Hematopoietic multipotent progenitor cell treated with erythropoietin and hydrocortisone succinate and interleukin-3 and kit ligand, for 15 days (in vitro differentiated cells): ENCODE results near the gene TLL2.

Source experiments
- DNase-seq: peaks from one replicate; pipeline ENCODE4 v3.0.0-alpha.2; 2015; ENCODE audit warnings: low spot score

The TLL2 gene

DNA sequence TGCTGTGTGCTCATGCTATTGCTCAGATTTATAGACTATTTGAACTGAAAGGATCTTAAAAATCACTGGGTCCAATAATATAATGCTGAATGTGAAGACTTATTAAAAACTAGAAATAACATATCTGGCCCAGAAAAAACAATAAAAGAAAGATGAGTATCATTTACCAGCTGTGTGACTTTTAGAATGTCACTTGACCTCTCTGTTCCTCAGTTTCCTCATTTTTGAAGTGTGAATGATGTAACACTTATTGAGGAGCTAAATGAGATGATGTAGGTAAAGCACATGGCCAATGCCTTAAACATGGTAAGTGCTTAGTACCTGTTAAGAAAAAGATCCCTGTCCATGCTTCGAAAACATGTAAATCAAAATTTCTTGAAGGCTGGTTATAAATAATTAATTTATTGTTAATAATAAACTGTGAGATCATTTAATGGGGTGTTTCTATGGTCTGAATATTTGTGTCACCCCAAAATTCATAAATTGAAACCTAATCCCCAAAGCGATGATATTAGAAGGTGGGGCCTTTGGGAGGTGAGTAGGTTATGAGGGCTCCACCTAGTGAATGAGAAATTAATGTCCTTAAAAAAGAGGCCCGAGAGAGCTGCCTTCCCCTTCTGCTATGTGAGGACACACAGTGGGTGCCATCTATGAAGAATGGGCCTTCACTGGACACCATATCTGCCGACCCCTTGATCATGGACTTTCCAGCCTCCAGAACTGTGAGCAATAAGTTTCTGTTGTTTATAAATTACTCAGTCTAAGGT, 196.5 kb downstream of the TLL2 start:
- DNase-seq: no peak
